ENCODE results near the gene RASA1.
A peak's percentile ranks its signal among the peaks of the same experiment; 100 is the strongest.

The RASA1 gene

DNA sequence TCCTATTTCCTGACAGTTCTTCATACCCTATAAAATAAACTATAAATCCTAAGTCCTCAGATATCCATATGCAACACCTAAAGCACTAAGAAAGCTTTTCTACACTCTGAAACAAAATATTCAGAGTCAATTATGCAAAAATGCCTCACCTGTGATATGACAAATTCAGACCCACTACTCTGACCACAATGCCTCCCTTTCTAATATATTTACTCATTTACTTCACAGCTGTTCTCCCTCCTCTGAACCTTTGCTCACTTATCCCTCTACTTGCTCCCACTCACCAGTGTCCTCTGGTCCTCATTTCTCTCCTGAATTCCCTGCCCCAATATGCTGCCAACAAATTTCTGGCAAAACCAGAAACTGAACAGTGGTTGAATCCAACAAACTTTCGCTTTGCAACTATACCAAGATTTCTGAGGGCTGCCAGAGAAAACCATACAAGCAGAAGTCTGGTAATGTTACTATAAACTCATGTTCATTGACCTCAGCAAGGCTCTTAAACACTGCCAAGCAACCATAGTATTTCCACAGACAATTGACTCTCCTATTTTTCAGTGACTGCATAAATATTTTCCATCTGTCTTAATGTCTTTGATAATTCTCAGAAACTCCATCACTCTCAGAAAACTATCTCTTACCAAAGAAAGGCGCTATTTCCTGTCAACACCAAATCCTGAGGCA lies 137.9 kb downstream of the RASA1 start:
- no peak for DNase-seq

DNA sequence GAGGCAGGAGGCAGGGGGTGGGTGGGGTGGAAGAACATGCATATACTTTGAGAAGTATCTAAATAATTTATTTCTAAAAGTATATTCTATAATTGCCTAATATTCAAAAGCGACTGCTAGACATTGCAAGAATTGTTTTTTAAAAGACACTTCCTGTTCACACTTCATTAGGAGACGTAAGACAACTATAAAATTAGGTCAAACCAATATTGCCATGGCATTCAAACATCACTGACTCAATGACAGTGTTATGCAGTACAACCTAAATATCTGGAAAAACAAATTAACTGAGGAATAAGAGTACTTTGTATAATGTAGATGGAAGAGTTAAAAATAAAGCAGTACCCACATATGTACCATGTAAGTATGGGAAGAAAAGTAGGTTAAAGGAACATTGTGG lies 140.5 kb downstream of the RASA1 start:
- no peak for DNase-seq

DNA sequence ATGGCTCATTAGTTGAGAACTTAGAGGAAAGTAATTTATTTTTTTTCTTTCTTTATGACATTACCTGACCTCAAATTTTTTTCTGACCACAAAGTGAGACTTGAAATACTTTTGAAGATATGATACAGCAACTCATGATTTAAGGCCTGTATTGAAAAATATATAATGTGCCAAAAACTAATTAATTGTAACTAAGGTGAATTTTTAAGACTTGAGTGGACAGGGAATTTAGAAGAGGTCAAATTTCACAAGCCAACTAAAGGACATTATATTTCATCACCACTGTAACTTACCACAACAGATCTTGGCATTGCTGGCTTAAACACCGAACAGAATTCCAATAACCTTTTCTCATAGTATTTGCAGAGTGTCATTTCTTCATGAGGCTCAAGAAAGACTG lies 143.2 kb downstream of the RASA1 start:
- no peak for DNase-seq

DNA sequence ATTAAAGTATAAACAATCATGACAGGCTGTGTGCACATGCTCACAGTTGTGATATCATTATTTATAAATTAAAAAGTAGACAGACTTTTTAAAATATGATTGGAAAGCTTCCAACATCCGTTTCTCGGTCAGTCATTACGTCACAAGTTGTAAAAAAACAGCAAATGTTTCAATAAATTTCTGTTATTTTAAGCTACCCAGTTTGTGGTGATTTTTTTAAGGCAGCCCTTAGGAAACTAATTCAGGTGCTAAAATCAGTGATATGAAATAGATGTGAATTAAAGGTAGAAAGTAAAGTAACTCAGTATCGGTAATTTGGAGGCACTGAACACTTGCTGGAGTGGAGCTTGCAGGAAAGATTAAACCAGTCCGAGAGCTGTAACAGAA lies 143.9 kb downstream of the RASA1 start:
- DNase-seq: no peak

DNA sequence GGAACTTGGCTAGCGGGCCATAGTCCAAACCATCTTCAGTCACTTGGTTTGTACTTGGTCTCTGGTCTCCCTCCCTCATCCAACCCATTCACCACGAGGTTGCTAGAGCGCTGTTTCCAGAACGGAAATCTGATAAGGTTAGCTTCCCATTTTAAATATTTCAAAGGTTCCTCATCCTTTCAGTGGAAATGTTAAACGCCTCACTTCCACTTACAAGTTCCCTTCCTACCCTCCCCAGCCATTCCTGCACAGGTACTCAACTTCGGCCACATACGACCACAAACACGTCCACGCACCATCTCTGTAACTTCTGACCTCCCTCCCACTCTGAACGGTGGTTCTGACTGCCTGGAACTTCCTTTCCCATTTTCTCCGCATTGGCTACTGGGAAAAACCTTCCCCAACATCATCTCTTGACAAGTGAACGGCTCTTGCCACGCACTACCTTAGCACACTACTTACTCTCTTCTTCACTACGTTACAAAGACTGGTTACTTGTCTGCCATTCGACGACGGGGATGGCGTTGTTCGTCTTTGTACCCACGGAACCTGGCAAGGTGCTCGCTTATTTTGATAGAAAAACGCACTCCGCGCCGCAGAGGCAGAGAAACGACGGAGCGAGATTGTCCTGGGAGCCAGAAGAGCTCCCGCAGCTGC lies 144.4 kb downstream of the RASA1 start:
- peak; percentile 55 for DNase-seq

DNA sequence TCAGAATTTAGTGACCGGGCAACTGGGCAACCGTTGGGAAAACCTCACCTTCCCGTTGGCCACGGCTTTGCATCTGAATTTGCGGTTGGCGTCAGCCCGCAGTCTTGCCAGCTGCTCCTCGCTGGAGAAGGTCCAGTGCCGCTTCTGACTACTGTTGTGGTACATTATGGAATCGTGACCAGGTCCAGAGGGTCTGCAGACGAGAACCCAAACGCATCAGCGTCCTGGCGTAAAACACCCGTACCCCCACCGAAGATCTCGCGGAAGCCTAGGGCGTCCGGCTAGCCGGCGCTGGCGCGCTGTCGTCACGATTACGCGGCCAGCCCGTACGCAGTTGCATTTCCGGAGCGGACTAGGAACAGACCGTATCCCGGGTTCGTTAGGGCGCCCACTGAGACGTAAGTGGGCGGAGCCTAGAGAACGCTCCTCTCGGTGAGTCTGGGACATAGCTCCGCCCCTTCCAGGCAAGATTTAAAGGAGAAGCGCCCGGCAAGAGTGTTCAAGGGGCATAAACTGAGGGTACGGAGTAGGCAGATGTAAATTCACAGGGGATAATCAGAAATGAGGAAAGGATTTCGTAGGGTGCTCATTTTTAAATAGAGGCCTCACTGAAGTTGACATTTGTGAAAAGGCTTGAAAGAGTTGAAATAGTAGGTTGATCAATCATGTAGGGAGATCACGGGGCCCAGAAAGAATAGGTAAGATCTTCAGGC lies 145.1 kb downstream of the RASA1 start, which contains the start of gene CCNH:
Gene CCNH (minus strand): TSS at position 301 of the 713 bp plus-strand sequence. CDS start 136 bp downstream, at position 165.
- DNase-seq: peak; percentile 94

DNA sequence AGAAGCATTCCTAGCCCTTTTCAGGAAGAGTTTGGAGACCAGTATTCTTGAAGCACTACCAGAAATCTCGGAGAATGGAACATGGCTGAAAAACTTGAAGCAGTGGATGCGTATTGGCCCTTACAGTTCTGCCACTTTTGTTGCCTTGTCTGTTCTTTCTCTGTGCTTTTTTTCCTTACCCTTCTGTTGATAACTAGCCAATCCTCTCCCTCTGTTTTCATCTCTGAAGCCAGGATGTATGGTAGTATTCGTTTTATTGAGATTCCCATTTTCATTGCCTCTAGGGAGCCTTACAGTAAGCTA lies 145.6 kb downstream of the RASA1 start:
- DNase-seq: no peak

DNA sequence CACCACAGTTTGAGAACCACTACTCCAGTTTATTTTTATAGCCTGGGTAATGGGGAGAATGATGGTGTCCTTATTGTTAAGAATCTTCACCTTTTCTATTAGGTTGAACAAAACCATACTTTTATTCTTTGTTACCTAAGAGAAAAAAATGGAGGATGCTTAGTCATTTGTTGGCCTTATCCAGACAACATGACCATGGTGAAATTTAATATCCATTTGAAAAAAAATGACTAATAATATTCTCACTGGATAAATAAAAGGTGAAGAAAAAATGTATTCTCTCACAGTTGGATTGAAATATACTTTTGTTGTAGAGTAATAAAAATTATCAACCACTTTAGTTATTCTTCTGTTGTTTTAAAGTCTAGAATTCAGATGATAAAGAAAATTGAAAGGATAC lies 150.8 kb downstream of the RASA1 start:
- no peak for DNase-seq

DNA sequence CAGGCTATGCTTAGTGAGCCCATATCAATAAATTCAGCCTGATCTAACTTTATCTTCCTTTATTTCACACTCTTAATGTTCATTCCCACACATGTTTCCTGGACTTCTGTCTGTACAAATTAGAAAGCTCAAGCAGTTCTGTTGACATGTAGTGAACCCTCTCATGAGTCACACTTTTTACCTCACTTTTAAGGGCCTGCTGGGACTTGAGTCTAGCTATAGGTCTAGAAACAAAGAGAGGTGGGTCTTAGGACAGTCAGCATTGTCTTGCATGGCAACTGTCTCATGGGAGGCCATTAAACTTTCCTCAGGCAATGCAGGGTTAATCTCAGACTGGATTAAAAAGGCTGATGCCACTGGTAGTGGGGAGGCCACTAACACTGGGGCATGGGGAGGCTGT lies 153.6 kb downstream of the RASA1 start:
- DNase-seq: no peak

DNA sequence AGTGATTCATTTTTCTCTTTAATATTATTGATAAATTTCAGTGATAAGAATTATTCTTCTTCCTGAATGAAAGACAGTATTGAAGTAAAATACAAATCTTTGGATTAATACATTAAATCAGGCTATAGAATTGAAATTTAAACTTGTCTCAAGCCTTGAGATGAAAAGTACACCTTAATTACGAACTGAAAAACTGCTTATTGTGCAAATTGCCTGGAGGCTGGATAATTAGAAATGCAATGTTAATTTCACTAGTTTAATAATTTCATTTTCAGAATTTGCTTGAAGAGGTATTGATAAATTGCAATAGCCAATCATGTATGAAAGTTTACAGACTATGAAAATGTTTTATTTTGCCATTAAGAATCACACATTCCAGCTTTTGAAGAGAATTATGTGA lies 156.1 kb downstream of the RASA1 start:
- no peak for DNase-seq

DNA sequence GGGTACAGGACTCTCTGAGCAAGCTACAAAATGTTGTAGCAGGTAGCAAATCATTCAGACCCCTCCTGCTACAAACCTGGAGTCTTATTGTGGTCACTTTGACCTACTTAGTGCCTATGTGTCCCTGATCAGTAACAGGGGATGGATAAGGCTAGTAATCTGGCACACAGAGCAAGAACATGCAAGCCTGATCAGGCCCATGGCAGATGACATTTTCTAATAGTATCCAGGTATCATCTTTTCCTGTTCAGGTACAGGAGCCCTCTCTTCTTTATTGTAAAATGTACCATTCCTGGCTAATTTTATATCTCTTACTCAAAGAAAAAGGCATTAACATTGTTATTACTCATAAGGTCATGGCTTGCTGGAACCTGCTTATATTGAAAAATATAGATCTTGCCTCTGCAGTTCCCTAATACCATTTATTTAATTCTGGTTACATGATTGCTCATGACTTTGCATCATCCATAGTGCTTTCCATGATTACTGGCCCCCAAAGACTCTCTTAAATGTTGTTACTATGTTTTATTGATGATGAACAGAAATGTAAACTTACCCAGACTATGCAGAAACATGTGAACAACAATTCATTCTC lies 163.3 kb downstream of the RASA1 start:
- no peak for DNase-seq

DNA sequence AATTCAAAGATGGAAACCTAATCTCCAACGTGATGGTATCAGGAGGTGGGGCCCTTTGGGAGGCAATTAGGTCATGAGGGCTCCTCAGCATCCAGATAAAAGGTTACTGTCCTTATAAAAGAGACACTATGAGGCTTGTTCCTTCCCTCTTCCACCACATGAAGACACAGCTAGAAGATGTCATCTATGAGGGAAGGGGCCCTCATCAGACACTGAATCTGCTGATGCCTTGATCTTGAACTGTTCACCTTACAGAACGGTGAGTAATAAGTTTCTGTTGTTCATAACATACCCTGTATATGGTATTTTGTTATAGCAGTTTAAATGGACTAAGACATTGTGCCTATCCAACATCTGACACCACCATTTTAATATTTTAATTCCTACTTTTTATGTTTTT lies 164.8 kb downstream of the RASA1 start:
- no peak for DNase-seq

DNA sequence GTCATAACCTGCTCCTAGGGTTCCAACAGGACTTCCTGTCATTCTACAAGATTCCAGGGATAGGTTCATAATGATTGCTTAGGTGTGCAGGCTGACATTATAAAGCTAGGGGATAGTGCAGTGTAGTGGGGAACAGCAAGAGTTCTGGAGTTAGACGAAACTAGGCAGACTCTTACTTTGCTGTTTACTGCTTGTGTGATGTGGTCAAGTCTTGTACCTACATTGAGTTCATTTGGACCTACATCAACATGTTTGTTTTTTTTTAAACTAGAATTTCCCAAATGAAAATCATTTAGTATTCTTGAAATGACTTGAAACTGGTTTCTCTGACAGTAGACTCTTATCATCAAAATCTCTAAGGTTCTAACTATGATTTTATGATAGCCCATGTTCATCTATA lies 166.3 kb downstream of the RASA1 start:
- DNase-seq: no peak

DNA sequence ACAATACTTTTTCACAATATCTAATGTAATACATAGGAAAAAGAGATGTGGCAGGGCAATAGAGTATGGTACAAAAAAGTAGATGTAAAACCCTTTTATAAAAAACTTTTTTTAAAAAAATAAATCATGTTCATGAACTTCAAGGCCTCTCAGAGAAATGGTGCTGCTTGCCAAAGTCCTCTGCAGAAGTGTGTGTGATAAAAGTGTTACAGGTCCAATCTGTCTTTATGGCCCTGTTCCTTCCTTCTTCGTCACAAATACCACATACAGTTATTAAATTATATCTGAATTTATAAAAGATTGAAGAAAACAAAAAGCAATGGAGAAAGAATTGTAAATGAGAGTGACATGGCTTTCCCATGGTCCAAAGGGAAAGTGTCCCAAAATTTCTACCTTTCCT lies 166.8 kb downstream of the RASA1 start:
- no peak for DNase-seq

DNA sequence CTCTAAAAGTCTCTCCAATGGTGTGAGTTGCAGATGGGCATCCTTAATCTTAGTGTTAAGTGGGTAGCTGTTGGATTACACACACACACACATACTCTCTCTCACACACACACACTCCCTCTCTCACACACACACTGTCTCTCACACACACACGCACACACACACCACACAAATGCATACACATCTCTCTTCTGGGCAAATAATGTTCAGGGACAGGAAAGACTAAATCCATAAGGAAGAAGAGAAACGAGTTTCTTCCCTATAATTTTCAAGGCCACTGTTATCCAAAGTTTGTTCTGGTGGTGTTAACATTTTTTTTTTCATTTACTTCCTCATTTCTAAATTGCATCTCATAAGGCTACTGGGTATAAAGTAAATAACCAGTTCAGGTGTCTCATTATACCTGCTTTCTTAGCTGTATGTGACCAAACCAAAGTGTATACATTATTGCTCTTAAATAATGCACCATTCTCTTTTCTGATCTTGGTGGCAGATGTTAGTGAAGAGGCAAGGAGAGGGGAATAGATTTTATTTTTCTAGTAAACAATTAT lies 167.5 kb downstream of the RASA1 start:
- no peak for DNase-seq

DNA sequence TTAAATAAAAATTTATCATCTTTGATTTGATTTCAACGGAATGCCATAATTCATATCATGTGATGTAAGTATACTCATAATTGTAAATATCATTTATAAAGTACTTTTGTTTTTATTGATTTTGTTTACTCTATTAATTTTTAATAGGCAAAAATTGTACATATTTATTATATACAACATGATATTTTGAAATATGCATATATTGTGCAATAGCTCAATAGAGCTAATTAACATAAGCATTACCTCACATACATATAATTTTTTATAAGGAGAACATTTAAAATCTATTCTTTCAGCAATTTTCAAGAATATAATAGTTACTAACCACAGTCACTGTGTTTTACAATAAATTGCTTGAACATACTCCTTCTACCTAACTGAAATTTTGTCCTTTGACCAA lies 170.0 kb downstream of the RASA1 start:
- no peak for DNase-seq

DNA sequence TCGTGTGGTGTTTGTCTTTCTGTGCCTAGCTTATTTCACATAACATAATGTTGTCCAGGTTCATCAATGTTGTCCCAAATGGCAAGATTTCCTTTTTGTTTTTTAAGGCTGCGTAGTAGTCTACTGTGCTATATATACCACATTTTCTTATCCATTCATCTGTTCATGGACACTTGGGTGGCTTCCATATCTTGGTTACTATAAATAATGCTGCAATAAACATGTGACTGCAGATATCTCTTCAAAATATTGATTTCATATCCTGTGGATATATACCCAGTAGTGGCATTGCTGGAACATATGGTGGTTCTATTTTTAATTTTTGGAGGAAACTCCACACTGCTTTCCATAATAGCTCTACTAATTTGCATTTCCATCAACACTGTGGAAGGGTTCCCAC lies 170.5 kb downstream of the RASA1 start:
- DNase-seq: no peak

Measured in activated CD8-positive, alpha-beta memory T cell treated with anti-CD3 and anti-CD28 coated beads, Interleukin-2, amount 50 U/mL, for 48 hours (primary cell).